Keratinocyte (primary cell): Measurements from ENCODE around the gene PAQR5.

Experiments used
- EZH2 ChIP-seq: IDR thresholded peaks from one replicate; pipeline ENCODE4 v1.6.1; 2012; ENCODE audit warnings: inconsistent platforms, mild to moderate bottlenecking, low read length, moderate library complexity
- TF ChIP-seq, protein P1 (sequence below), 3 experiments: IDR thresholded peaks in 1 of 3; conservative IDR thresholded peaks in 1 of 3; optimal IDR thresholded peaks in 1 of 3; 2 replicates in 2 of 3; 3 replicates in 1 of 3; pipeline versions ENCODE3 to v1.5.1; 2011; ENCODE audit warnings: low read length in 3 of 3, mild to moderate bottlenecking in 3 of 3, moderate library complexity in 2 of 3, control low read depth in 1 of 3, inconsistent platforms in 1 of 3; ENCODE audit not compliant: insufficient read depth in 2 of 3; ENCODE audit errors: extremely low read depth in 1 of 3

DNA sequence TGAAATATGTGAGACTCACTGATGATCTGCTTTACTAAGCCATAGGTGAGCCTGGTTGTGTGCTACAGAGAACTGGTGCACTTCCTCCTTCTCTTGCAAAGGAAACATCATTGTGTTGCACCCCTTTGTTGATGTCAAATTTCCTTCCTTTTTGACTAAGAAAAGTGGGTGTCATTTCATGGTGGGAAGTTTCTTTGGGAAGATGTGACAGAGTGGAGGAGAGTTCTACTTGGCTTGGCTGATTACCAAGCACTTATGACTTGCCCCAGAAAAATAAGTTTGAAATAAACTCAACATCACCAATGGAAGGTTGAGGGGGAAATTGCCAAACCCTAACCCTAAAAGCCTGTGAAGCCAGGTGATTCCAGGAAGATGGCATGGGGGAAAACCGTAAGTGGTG lies 61.9 kb downstream of the PAQR5 start:
- TF ChIP-seq, protein P1, sequence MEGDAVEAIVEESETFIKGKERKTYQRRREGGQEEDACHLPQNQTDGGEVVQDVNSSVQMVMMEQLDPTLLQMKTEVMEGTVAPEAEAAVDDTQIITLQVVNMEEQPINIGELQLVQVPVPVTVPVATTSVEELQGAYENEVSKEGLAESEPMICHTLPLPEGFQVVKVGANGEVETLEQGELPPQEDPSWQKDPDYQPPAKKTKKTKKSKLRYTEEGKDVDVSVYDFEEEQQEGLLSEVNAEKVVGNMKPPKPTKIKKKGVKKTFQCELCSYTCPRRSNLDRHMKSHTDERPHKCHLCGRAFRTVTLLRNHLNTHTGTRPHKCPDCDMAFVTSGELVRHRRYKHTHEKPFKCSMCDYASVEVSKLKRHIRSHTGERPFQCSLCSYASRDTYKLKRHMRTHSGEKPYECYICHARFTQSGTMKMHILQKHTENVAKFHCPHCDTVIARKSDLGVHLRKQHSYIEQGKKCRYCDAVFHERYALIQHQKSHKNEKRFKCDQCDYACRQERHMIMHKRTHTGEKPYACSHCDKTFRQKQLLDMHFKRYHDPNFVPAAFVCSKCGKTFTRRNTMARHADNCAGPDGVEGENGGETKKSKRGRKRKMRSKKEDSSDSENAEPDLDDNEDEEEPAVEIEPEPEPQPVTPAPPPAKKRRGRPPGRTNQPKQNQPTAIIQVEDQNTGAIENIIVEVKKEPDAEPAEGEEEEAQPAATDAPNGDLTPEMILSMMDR (optimal IDR thresholded peaks at IDR 0.05 in 1 of 3, IDR thresholded peaks at IDR 0.05 in 1 of 3, conservative IDR thresholded peaks at IDR 0.05 in 1 of 3; ENCODE audit: extremely low read depth in 1 of 3, insufficient read depth in 2 of 3, low read length in 3 of 3) = no peak
- TF ChIP-seq EZH2 = no peak
